GM12874 (cell line): ENCODE measurements around the gene DUSP22.

Experiments
- TF ChIP-seq, protein P1 (sequence below): IDR thresholded peaks from 2 replicates; pipeline ENCODE4 v1.5.1; 2011; ENCODE audit warnings: low read depth, mild to moderate bottlenecking, control low read depth, low read length, moderate library complexity; ENCODE audit not compliant: insufficient read depth

The DUSP22 gene

DNA sequence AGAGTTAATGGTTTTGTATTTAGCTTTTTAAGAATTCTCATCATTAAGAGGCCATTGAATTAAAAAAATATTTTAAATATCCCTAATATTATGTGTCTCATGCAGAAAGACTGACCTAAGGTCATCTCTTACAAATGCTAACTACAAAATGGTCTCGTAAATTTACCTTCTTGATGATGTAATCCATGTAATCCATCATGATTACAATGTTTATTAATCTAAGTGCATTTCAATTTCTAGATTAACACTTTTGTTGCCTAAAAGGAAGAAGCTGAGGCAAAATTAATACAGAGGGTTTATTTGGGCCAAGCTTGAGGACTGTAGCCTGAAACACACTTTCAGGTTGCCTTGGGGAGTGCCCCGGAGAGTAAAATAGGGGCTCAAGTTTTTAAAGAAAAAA lies 18.4 kb downstream of the DUSP22 start:
- TF ChIP-seq, protein P1, sequence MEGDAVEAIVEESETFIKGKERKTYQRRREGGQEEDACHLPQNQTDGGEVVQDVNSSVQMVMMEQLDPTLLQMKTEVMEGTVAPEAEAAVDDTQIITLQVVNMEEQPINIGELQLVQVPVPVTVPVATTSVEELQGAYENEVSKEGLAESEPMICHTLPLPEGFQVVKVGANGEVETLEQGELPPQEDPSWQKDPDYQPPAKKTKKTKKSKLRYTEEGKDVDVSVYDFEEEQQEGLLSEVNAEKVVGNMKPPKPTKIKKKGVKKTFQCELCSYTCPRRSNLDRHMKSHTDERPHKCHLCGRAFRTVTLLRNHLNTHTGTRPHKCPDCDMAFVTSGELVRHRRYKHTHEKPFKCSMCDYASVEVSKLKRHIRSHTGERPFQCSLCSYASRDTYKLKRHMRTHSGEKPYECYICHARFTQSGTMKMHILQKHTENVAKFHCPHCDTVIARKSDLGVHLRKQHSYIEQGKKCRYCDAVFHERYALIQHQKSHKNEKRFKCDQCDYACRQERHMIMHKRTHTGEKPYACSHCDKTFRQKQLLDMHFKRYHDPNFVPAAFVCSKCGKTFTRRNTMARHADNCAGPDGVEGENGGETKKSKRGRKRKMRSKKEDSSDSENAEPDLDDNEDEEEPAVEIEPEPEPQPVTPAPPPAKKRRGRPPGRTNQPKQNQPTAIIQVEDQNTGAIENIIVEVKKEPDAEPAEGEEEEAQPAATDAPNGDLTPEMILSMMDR, result no peak

DNA sequence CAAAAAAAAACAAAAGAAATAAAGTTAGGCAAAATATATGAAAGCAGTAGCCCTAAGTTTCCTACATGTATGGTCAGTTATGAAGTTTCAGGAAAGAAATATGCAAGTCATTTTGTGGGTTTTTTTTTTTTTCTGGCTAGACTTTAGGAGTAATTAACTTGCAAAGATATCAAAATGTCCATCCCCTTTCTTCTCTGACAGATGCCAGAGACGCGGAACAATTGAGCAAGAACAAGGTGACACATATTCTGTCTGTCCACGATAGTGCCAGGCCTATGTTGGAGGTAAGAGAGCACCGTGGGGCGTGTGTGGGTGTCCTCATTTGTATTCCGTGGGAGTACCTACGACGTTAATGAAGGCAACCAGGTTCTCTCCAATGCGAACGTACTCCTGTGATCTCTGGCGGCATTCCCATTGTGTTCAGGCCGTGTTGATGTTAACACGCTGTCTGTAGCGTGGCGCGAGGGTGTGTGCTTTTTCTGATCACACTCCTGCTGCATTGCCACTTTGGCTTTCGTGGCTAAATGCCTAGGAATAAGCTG lies 19.5 kb downstream of the DUSP22 start:
- TF ChIP-seq, protein P1, result no peak

DNA sequence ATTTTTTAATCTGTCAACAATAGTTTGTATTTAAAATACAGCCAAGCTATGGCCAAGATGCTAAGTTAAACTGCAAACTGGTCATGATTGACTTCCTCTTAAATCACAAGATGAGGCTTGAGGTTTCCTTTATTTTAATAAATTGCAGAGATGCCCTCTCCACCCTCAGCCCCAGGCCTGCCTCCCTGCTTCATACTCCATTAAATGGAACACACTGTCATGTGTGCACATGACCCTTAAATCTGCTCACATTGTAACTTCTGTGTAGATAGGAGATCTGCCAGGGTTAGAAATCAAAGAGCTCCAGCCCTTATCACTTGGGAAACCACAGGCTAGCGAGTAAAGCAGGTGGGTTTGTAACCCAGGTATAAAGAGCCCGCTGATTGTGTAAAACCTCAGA lies 20.8 kb downstream of the DUSP22 start:
- TF ChIP-seq, protein P1, result no peak

DNA sequence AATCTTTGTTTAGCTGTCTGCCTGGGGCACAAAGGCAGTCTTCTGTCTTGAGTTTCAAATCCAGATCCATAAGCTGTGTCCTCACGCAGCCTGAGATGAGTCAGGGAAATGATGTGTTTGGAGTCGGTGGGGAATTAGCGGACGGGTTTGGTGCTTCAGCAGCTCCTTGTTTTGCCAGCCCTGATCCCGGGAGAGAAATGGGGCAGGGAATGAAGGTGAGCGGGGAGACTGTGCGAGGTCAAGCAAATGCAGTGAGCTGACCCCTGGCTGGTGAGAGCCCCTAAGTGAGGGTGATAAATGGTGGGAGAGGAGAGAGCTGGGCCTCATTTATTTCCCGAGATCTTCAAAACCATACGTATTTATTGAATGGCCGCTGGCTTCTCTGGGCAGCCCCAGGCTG lies 21.6 kb downstream of the DUSP22 start:
- TF ChIP-seq, protein P1, result no peak

DNA sequence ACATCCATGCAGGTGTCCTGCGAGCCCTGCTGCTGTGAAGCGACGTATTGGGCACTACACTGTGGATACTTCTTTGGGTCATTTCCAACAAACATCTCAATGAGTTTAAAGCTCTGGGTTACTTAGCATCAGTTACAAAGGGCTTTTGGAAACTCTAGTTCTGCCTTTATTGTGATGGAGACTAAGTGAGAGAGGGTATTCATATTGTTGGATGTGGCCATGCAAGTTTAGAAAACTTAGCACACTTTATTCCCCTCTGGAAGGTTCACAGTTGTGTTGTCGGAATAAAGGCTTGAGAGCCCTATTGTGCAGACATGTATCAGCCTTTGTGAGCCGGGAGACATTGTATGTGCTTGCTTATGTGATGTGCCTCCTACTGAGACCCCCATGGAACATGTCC lies 22.1 kb downstream of the DUSP22 start:
- TF ChIP-seq, protein P1, result no peak

DNA sequence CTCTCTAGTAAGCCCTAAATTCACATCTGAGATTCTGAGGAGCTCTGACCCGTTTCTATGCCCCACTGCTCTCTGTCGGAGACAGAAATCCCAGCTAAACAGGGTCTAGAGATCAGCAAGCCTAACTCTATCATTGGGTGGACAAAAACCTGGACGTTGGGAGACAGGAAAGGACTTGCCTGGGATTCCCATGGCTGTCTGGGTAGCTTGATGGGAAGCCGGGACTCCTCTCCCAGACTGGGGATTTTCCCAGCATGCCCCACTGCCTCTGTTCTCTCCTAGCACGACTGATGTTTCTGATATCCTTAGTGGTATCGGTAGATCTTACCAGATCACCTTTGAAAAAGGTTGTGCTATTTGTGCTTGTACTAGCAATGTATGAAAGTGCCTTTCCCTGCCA lies 22.9 kb downstream of the DUSP22 start:
- TF ChIP-seq, protein P1, result no peak

DNA sequence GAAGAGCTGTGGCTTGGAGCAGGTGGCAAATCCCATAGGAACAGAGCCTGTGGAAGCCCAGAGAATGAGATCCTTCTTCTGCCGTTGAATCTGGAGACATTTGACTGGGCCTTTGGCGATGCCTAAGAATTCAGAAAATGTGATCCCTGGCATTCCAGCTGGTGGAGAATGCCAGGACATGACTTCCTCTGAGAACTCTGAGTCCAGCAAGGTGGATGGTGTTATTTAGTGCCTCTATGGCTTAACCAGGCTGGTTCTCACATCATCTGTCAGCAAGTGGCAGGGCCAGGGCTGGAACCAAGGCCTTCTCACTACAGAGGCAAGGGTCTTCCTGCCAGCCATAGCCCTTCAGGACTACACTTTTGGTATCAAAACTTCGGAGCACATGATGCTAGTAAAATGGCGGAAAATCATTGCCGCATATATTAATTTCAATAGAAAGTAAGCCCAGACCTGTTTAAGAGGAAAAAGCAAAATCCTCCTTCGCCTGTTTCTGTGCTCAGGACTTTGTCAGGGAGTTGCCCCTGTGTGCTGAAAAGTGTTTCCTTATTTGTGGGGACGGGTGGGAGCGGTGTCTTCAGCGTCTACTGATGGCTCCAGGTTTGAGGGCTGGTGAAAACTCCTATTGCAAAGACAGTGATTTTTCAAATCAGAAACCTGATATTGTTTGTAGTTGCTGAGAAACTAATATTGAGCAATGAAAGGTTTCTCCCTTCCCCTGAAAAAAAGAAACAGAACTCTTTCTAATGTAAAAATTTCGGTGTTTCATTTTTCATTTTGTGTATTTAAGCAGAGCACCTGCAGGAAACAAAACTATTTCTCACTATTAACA lies 23.9 kb downstream of the DUSP22 start:
- TF ChIP-seq, protein P1, result no peak

DNA sequence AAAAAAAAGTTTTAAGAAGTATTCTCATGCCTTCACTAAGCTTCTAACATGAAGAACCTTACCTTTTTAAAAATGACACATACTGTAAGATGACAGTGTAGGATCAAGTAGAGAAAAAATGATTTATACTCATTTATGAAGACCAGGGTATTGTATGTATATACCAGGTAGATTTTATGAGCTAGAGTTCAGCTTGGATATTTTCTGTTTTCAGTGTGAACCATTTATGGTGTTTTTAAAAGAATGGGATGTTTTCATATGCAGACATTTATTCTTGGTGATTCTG lies 24.4 kb downstream of the DUSP22 start:
- TF ChIP-seq, protein P1, result no peak
